Lung (tissue), 12 donors: ENCODE results near the gene AFDN. TPM values are rescaled to one million over a fixed set of nuclear protein-coding genes. Genes with fewer than 3 reads are reported as not detected.

Experiments used
- ATAC-seq: fragments of 200-7000 bp; cut with Tn5 transposase; one replicate; pipeline ENCODE4 v1.9.1; 2020; ENCODE audit warnings: moderate number of reproducible peaks; ENCODE audit not compliant: insufficient read depth, low FRiP score
- DNase-seq, 3 donors: peaks; one replicate each; pipeline ENCODE4 v3.0.0-alpha.2; 2013 to 2017
- H3K27ac ChIP-seq, 2 donors: one replicate each; pipeline ENCODE4 v1.5.1; 2013; ENCODE audit warnings: mild to moderate bottlenecking in 2 of 2, moderate library complexity in 2 of 2, control low read depth in 1 of 2, inconsistent platforms in 1 of 2, low read depth in 1 of 2, low read length in 1 of 2
- H3K27me3 ChIP-seq, 3 donors: one replicate each; pipeline ENCODE4 v1.5.1; 2013; ENCODE audit warnings: low read length in 2 of 3; ENCODE audit not compliant: control insufficient read depth in 3 of 3, insufficient read depth in 3 of 3
- H3K36me3 ChIP-seq, 4 donors: one replicate each; pipeline ENCODE4 v1.5.1; 2013; ENCODE audit warnings: low read length in 4 of 4, mild to moderate bottlenecking in 1 of 4, moderate library complexity in 1 of 4; ENCODE audit not compliant: control insufficient read depth in 4 of 4, insufficient read depth in 4 of 4
- H3K4me1 ChIP-seq, 5 donors: one replicate each; pipeline ENCODE4 v1.5.1; 2013; ENCODE audit warnings: low read length in 5 of 5, mild to moderate bottlenecking in 2 of 5, moderate library complexity in 1 of 5; ENCODE audit not compliant: control insufficient read depth in 5 of 5, insufficient read depth in 5 of 5
- H3K4me3 ChIP-seq: one replicate; pipeline ENCODE4 v1.5.1; 2013; ENCODE audit warnings: mild to moderate bottlenecking, control low read depth, moderate library complexity
- H3K9ac ChIP-seq, 2 donors: one replicate each; pipeline ENCODE4 v1.5.1; 2013; ENCODE audit warnings: low read length in 2 of 2, control low read depth in 1 of 2; ENCODE audit not compliant: insufficient read depth in 1 of 2
- H3K9me3 ChIP-seq, 4 donors: one replicate each; pipeline ENCODE4 v1.5.1; 2013; ENCODE audit warnings: low read length in 3 of 4, mild to moderate bottlenecking in 1 of 4, moderate library complexity in 1 of 4; ENCODE audit not compliant: control insufficient read depth in 4 of 4, insufficient read depth in 3 of 4
- CTCF ChIP-seq: IDR thresholded peaks from 2 replicates; pipeline ENCODE4 v1.5.1; 2012; ENCODE audit warnings: mild to moderate bottlenecking; ENCODE audit errors: control extremely low read depth, extremely low read depth
- WGBS, 2 donors: extraction: QIAGEN DNeasy Blood & Tissue Kit; methylation state at CpG; one replicate each; pipeline ENCODE4 v1.1.7; 2013; 5-methylcytosine and 5-hydroxymethylcytosine counted together
- polyA plus RNA-seq, 2 donors: library from polyadenylated mRNA; stranded (reverse); fragments of 200-250 nt; gene quantifications; one replicate each; pipeline ENCODE4 v1.2.1, GENCODE V29; 2013
- total RNA-seq, 2 donors: library from RNA; depleted of rRNA in 1 of 2; stranded (reverse); fragments of >200 nt in 1 of 2; gene quantifications; one replicate each; pipeline ENCODE4 v1.2.1, GENCODE V29; 2014 to 2021
- donor health status: control.
- donor health status: control.
- donor health status: Bipolar disorder and iron deficiency.
- donor health status: healthy.
- donor health status: DM: yes; HTN: yes; CAD: no.

AFDN gene
- total and polyA plus RNA-seq, 4 donors: 47.6 to 407 (median 117) TPM

GRCh38 chr6:167928111-167928510 lies 101.4 kb downstream of the AFDN start:
- peaks cover 27 to 73% (median 45%) of the 10 kb centered on the region in 4 donors for H3K36me3 ChIP-seq
- no peaks in the 10 kb centered on the region for H3K9me3 ChIP-seq
- no peak for DNase-seq
- ATAC-seq: no peak
- H3K27me3 ChIP-seq: no peaks in the 10 kb centered on the region
- WGBS, 2 donors: 93 to 99% methylated on average over 3 of the region's 3 CpGs
- no peak overlapping the region for H3K9ac ChIP-seq
- no peak for TF ChIP-seq CTCF
- H3K4me1 ChIP-seq: peaks cover 0 to 12% (median 0%) of the 10 kb centered on the region in 5 donors
- H3K4me3 ChIP-seq: no peak overlapping the region
- no peak overlapping the region for H3K27ac ChIP-seq

- TF ChIP-seq CTCF: no peak
- no peak for DNase-seq
- H3K27ac ChIP-seq: no peak overlapping the region
- no peaks in the 10 kb centered on the region for H3K9me3 ChIP-seq
- peaks cover 0 to 15% (median 3%) of the 10 kb centered on the region in 5 donors for H3K4me1 ChIP-seq
- no peak for ATAC-seq
- H3K36me3 ChIP-seq: peaks cover 22 to 63% (median 38%) of the 10 kb centered on the region in 4 donors
- no peak overlapping the region for H3K9ac ChIP-seq
- 88 to 94% methylated on average over 3 of the region's 3 CpGs for WGBS, 2 donors
- no peak overlapping the region for H3K4me3 ChIP-seq
- H3K27me3 ChIP-seq: no peaks in the 10 kb centered on the region
These were observed 103.6 kb downstream of the AFDN start for GRCh38 chr6:167930295-167930694.

GRCh38 chr6:167932468-167933276 lies 106.0 kb downstream of the AFDN start:
- DNase-seq (peak; percentile 33 to 61 (median 42)), ATAC-seq (no peak)
- peak overlapping the region in 1 of 2 donors; percentile 50 for H3K9ac ChIP-seq

More at GRCh38 chr6:167932468-167933276, 106.0 kb downstream of the AFDN start:
- H3K4me3 ChIP-seq: no peak overlapping the region
- H3K27me3 ChIP-seq: no peaks in the 10 kb centered on the region
- peak overlapping the region in 1 of 2 donors; percentile 69 for H3K27ac ChIP-seq
- H3K4me1 ChIP-seq: peaks cover 0 to 15% (median 4%) of the 10 kb centered on the region in 5 donors
- WGBS, 2 donors: 65 to 76% methylated on average over 12 of the region's 12 CpGs
- no peak for TF ChIP-seq CTCF
- peaks cover 11 to 54% (median 29%) of the 10 kb centered on the region in 4 donors for H3K36me3 ChIP-seq
- H3K9me3 ChIP-seq: no peaks in the 10 kb centered on the region
